GM12892 (cell line): Measurements from ENCODE around the gene PRMT2.

Experiments used
- POLR2A ChIP-seq: IDR thresholded peaks from 2 replicates; pipeline ENCODE4 v1.6.1; 2011; ENCODE audit warnings: low read depth, low read length, control low read depth
- POLR2AphosphoS5 ChIP-seq: IDR thresholded peaks from 2 replicates; pipeline ENCODE4 v1.6.1; 2011; ENCODE audit warnings: low read depth, low read length, control low read depth

GRCh38 chr21:46660505-46660904 is 25.0 kb downstream of the PRMT2 start:
- TF ChIP-seq POLR2A (no peak), POLR2AphosphoS5 (no peak)
